NCI-H2029 (cell line): ENCODE measurements around the gene RPL6.
"Not testable (repeated sequence)": the region's sequence is repeated elsewhere in the genome, so short reads cannot be mapped to it uniquely, and the experiment has no call there.

Experiments
- DNase-seq: peaks from one replicate; lab custom pipeline; 2025; lab: John Stamatoyannopoulos, UW

Gene RPL6

GRCh38 chr12:112419297-112420133, 10.1 kb upstream of the RPL6 start:
- DNase-seq: no peak

GRCh38 chr12:112418608-112419296, 9.3 kb upstream of the RPL6 start, which contains the start of gene PTPN11:
Gene PTPN11, plus strand, starts transcription at chr12:112418947. Its CDS starts 165 bp downstream, at chr12:112419112.
- peak; percentile 64 for DNase-seq

GRCh38 chr12:112418273-112418607, 8.8 kb upstream of the RPL6 start:
- DNase-seq: no peak

- DNase-seq: not testable (repeated sequence)
Measured at GRCh38 chr12:112415457-112415856, 6.1 kb upstream of the RPL6 start.

GRCh38 chr12:112413855-112414625, 4.6 kb upstream of the RPL6 start:
- no peak for DNase-seq

GRCh38 chr12:112409906-112410244, 470 bp upstream of the RPL6 start:
- no peak for DNase-seq

- DNase-seq: no peak
Measured at GRCh38 chr12:112408621-112409020, 784 bp downstream of the RPL6 start.

GRCh38 chr12:112407683-112408082, 1.7 kb downstream of the RPL6 start:
- not testable (repeated sequence) for DNase-seq

GRCh38 chr12:112406519-112407488, 2.6 kb downstream of the RPL6 start:
- DNase-seq: no peak

GRCh38 chr12:112401903-112402498, 7.4 kb downstream of the RPL6 start:
- DNase-seq: no peak

- DNase-seq: no peak
Measured at GRCh38 chr12:112401054-112401453, 8.4 kb downstream of the RPL6 start.

- peak; percentile 29 for DNase-seq
Measured at GRCh38 chr12:112393328-112393727, 16.1 kb downstream of the RPL6 start.

- DNase-seq: not testable (repeated sequence)
Measured at GRCh38 chr12:112389922-112390654, 19.3 kb downstream of the RPL6 start.

GRCh38 chr12:112389228-112389627, 20.2 kb downstream of the RPL6 start:
- no peak for DNase-seq

GRCh38 chr12:112386726-112387125, 22.7 kb downstream of the RPL6 start:
- no peak for DNase-seq

GRCh38 chr12:112382866-112383265, 26.5 kb downstream of the RPL6 start:
- no peak for DNase-seq

GRCh38 chr12:112381883-112382796, 27.3 kb downstream of the RPL6 start, which contains the start of gene HECTD4:
Gene HECTD4, minus strand, starts transcription at chr12:112382431. Its CDS starts 303 bp downstream, at chr12:112382128.
- peak; percentile 91 for DNase-seq

GRCh38 chr12:112381406-112381882, 28.0 kb downstream of the RPL6 start:
- no peak for DNase-seq
